Loucy (cell line): ENCODE data around the gene CA5B.
"Not testable (repeated sequence)": the region's sequence is repeated elsewhere in the genome, so short reads cannot be mapped to it uniquely, and the experiment has no call there.

Source experiments
- H2AFZ ChIP-seq: fragments of 200-600 bp; sonication (generic); 2 replicates; pipeline ENCODE4 v1.6.0; 2016; ENCODE audit warnings: antibody characterized with exemption, mild to moderate bottlenecking, low read length, moderate library complexity
- H3F3A ChIP-seq: fragments of 200-600 bp; 2 replicates; pipeline ENCODE4 v1.6.0; 2016; ENCODE audit warnings: antibody characterized with exemption, low read depth, mild to moderate bottlenecking
- H3K27me3 ChIP-seq: fragments of 200-600 bp; sonication (generic); 2 replicates; pipeline ENCODE4 v1.6.1; 2014; ENCODE audit warnings: low read length, mild to moderate bottlenecking; ENCODE audit not compliant: insufficient read depth, poor library complexity, severe bottlenecking
- H3K36me3 ChIP-seq: fragments of 200-600 bp; sonication (generic); 2 replicates; pipeline ENCODE4 v1.6.1; 2016; ENCODE audit warnings: low read length; ENCODE audit not compliant: insufficient read depth
- H3K4me1 ChIP-seq: fragments of 200-600 bp; sonication (generic); 2 replicates; pipeline ENCODE4 v1.5.1; 2014; ENCODE audit warnings: low read length, mild to moderate bottlenecking; ENCODE audit not compliant: insufficient read depth, poor library complexity, severe bottlenecking
- H3K4me2 ChIP-seq: fragments of 200-600 bp; sonication (generic); 2 replicates; pipeline ENCODE4 v1.6.0; 2014; ENCODE audit warnings: antibody characterized with exemption, low read length, low read depth, mild to moderate bottlenecking; ENCODE audit not compliant: poor library complexity, severe bottlenecking
- H3K4me3 ChIP-seq: fragments of 200-600 bp; sonication (generic); 2 replicates; pipeline ENCODE4 v1.5.1; 2014; ENCODE audit warnings: low read length, mild to moderate bottlenecking, mixed read lengths; ENCODE audit not compliant: poor library complexity, severe bottlenecking
- H3K79me2 ChIP-seq: fragments of 200-600 bp; sonication (generic); 2 replicates; pipeline ENCODE4 v1.6.1; 2014; ENCODE audit warnings: low read length; ENCODE audit not compliant: insufficient read depth
- H3K9ac ChIP-seq: fragments of 200-600 bp; sonication (generic); 2 replicates; pipeline ENCODE4 v1.6.0; 2014; ENCODE audit warnings: mild to moderate bottlenecking, low read depth, low read length, moderate library complexity; ENCODE audit not compliant: poor library complexity, severe bottlenecking
- H3K9me2 ChIP-seq: fragments of 200-600 bp; sonication (generic); replicated peaks from 2 replicates; pipeline ENCODE4 v1.6.1; 2016; ENCODE audit warnings: low read depth, low read length, mixed read lengths
- H3K9me3 ChIP-seq: fragments of 200-600 bp; sonication (generic); 2 replicates; pipeline ENCODE4 v1.6.1; 2014; ENCODE audit warnings: mild to moderate bottlenecking, antibody characterized with exemption, low read length, low read depth; ENCODE audit not compliant: insufficient read depth
- H4K20me1 ChIP-seq: fragments of 200-600 bp; sonication (generic); 2 replicates; pipeline ENCODE4 v1.6.0; 2014; ENCODE audit warnings: antibody characterized with exemption, low read length, mild to moderate bottlenecking; ENCODE audit not compliant: insufficient read depth, poor library complexity, severe bottlenecking
- CTCF ChIP-seq: fragments of 200-600 bp; sonication (generic); conservative IDR thresholded peaks from 2 replicates; pipeline ENCODE4 v1.5.1; 2014; ENCODE audit warnings: mild to moderate bottlenecking, antibody characterized with exemption, low read length
- EZH2phosphoT487 ChIP-seq: fragments of 200-600 bp; IDR thresholded peaks from 2 replicates; pipeline ENCODE4 v1.6.1; 2018; ENCODE audit warnings: antibody characterized with exemption, mild to moderate bottlenecking, moderate library complexity, borderline replicate concordance

Gene CA5B

GRCh38 chrX:15745179-15745578, 7.1 kb downstream of the CA5B start:
- Histone ChIP-seq H3K4me3 (no peak overlapping the region), H3F3A (no peaks in the 10 kb centered on the region), H3K9me3 (no peaks in the 10 kb centered on the region), H3K79me2 (peaks cover 6% of the 10 kb centered on the region; the same call in 1 of the 2 replicates), H4K20me1 (no peaks in the 10 kb centered on the region), H3K4me1 (peaks cover 29% of the 10 kb centered on the region), H3K4me2 (no peak overlapping the region), H3K9ac (no peak overlapping the region), H3K27me3 (no peaks in the 10 kb centered on the region), H3K36me3 (no peaks in the 10 kb centered on the region), H3K9me2 (no peaks in the 10 kb centered on the region), H2AFZ (no peak overlapping the region)
- TF ChIP-seq EZH2phosphoT487: no peak
- no peak for TF ChIP-seq CTCF

- H4K20me1 ChIP-seq, H3K9me3 ChIP-seq, H3K27me3 ChIP-seq, H3K4me2 ChIP-seq, H3K36me3 ChIP-seq, H3K79me2 ChIP-seq, H3K9ac ChIP-seq, H3F3A ChIP-seq, H3K9me2 ChIP-seq, H3K4me3 ChIP-seq, H2AFZ ChIP-seq: not testable (repeated sequence)
- peaks cover 39% of the 10 kb centered on the region for H3K4me1 ChIP-seq
These were observed 8.6 kb downstream of the CA5B start for GRCh38 chrX:15746651-15747050.

- H4K20me1 ChIP-seq: no peaks in the 10 kb centered on the region
- peaks cover 7% of the 10 kb centered on the region for H3F3A ChIP-seq
- no peak overlapping the region for H3K4me3 ChIP-seq
- no peaks in the 10 kb centered on the region for H3K9me2 ChIP-seq
- no peak overlapping the region for H3K4me2 ChIP-seq
- no peaks in the 10 kb centered on the region for H3K36me3 ChIP-seq
- no peak overlapping the region for H3K9ac ChIP-seq
- no peaks in the 10 kb centered on the region for H3K27me3 ChIP-seq
- no peak for TF ChIP-seq CTCF
- TF ChIP-seq EZH2phosphoT487: no peak
- peaks cover 47% of the 10 kb centered on the region for H3K4me1 ChIP-seq
- no peaks in the 10 kb centered on the region for H3K9me3 ChIP-seq
- H3K79me2 ChIP-seq: peaks cover 6% of the 10 kb centered on the region; the same call in 1 of the 2 replicates
- no peak overlapping the region for H2AFZ ChIP-seq
These were observed 9.6 kb downstream of the CA5B start for GRCh38 chrX:15747626-15748173.

GRCh38 chrX:15748841-15749240, 10.8 kb downstream of the CA5B start:
- H4K20me1 ChIP-seq: no peaks in the 10 kb centered on the region
- no peaks in the 10 kb centered on the region for H3K9me3 ChIP-seq
- no peaks in the 10 kb centered on the region for H3K9me2 ChIP-seq
- peak overlapping the region; percentile 69 for H3K9ac ChIP-seq
- no peaks in the 10 kb centered on the region for H3K27me3 ChIP-seq
- no peak overlapping the region for H2AFZ ChIP-seq
- H3F3A ChIP-seq: peaks cover 7% of the 10 kb centered on the region
- TF ChIP-seq CTCF (no peak), EZH2phosphoT487 (no peak)
- H3K79me2 ChIP-seq: peaks cover 16% of the 10 kb centered on the region; the same call in 1 of the 2 replicates
- H3K4me1 ChIP-seq: peaks cover 54% of the 10 kb centered on the region
- no peaks in the 10 kb centered on the region for H3K36me3 ChIP-seq
- H3K4me3 ChIP-seq: no peak overlapping the region
- H3K4me2 ChIP-seq: peak overlapping the region; percentile 87
